Renal cortical epithelial cell (primary cell): ENCODE data around the gene ACMSD. TPM values are rescaled to one million over a fixed set of nuclear protein-coding genes. Genes with fewer than 3 reads are reported as not detected.
"Not testable (repeated sequence)": the region's sequence is repeated elsewhere in the genome, so short reads cannot be mapped to it uniquely, and the experiment has no call there.

ENCODE experiments used
- DNase-seq: peaks from one replicate; pipeline ENCODE4 v3.0.0-alpha.2; 2011; ENCODE audit warnings: low read depth
- total RNA-seq: library from RNA; depleted of rRNA; stranded (reverse); fragments of >200 nt; gene quantifications from 2 replicates; pipeline ENCODE4 v1.2.3, GENCODE V29; 2014

Gene ACMSD
- total RNA-seq, 1 donor from 2014 or later = 21.7 TPM

- not testable (repeated sequence) for DNase-seq
Observed at GRCh38 chr2:134847582-134847981, 9.2 kb downstream of the ACMSD start.

- no peak for DNase-seq
Observed at GRCh38 chr2:134852518-134852917, 14.1 kb downstream of the ACMSD start.

- DNase-seq = no peak
Observed at GRCh38 chr2:134855709-134856108, 17.3 kb downstream of the ACMSD start.

- DNase-seq = no peak
Observed at GRCh38 chr2:134858245-134858644, 19.8 kb downstream of the ACMSD start.

- no peak for DNase-seq
Observed at GRCh38 chr2:134861173-134861572, 22.8 kb downstream of the ACMSD start.

- no peak for DNase-seq
Observed at GRCh38 chr2:134862069-134862468, 23.7 kb downstream of the ACMSD start.

GRCh38 chr2:134862674-134863073 is 24.3 kb downstream of the ACMSD start:
- no peak for DNase-seq

- no peak for DNase-seq
Observed at GRCh38 chr2:134863446-134863845, 25.0 kb downstream of the ACMSD start.

GRCh38 chr2:134865067-134865787 is 26.8 kb downstream of the ACMSD start:
- peak; percentile 53 for DNase-seq

- peak; percentile 54 for DNase-seq
Observed at GRCh38 chr2:134866498-134867099, 28.2 kb downstream of the ACMSD start.

GRCh38 chr2:134869946-134870736 is 31.7 kb downstream of the ACMSD start:
- no peak for DNase-seq

- no peak for DNase-seq
Observed at GRCh38 chr2:134873152-134873551, 34.7 kb downstream of the ACMSD start.

GRCh38 chr2:134875309-134875708 is 36.9 kb downstream of the ACMSD start:
- no peak for DNase-seq

GRCh38 chr2:134882773-134883172 is 44.4 kb downstream of the ACMSD start:
- DNase-seq = no peak

GRCh38 chr2:134883552-134884293 is 45.3 kb downstream of the ACMSD start:
- no peak for DNase-seq

- no peak for DNase-seq
Observed at GRCh38 chr2:134884435-134884834, 46.0 kb downstream of the ACMSD start.

- DNase-seq = peak; percentile 61
Observed at GRCh38 chr2:134892282-134893035, 54.0 kb downstream of the ACMSD start.

- peak; percentile 14 for DNase-seq
Observed at GRCh38 chr2:134897932-134898331, 59.5 kb downstream of the ACMSD start.

- no peak for DNase-seq
Observed at GRCh38 chr2:134899204-134899603, 60.8 kb downstream of the ACMSD start.

GRCh38 chr2:134900151-134900550 is 61.7 kb downstream of the ACMSD start:
- no peak for DNase-seq

- not testable (repeated sequence) for DNase-seq
Observed at GRCh38 chr2:134903701-134904100, 65.3 kb downstream of the ACMSD start.
